Neuronal stem cell (in vitro differentiated cells): ENCODE data around the gene TNFRSF18.

Experiments used
- DNase-seq: peaks from one replicate; pipeline ENCODE4 v3.0.0-alpha.2; 2013; ENCODE audit warnings: low spot score
- H2AFZ ChIP-seq: one replicate; pipeline ENCODE4 v1.6.1; 2013; ENCODE audit warnings: mild to moderate bottlenecking, low read length, inconsistent platforms
- H2AK5ac ChIP-seq: 2 replicates; pipeline ENCODE4 v1.6.1; 2013; ENCODE audit warnings: low read depth, mild to moderate bottlenecking, inconsistent platforms, low read length, moderate library complexity, mixed read lengths
- H2BK120ac ChIP-seq: 2 replicates; pipeline ENCODE4 v1.6.1; 2013; ENCODE audit warnings: low read depth, mild to moderate bottlenecking, inconsistent platforms, low read length, moderate library complexity, mixed read lengths
- H2BK12ac ChIP-seq: one replicate; pipeline ENCODE4 v1.6.1; 2013; ENCODE audit warnings: low read length, inconsistent platforms
- H2BK15ac ChIP-seq: 2 replicates; pipeline ENCODE4 v1.6.1; 2013; ENCODE audit warnings: mild to moderate bottlenecking, low read length, inconsistent platforms, mixed read lengths
- H2BK5ac ChIP-seq: one replicate; pipeline ENCODE4 v1.6.1; 2013; ENCODE audit warnings: inconsistent platforms, mild to moderate bottlenecking, low read length, moderate library complexity
- H3K14ac ChIP-seq: one replicate; pipeline ENCODE4 v1.6.1; 2013; ENCODE audit warnings: low read length, inconsistent platforms
- H3K18ac ChIP-seq: 2 replicates; pipeline ENCODE4 v1.6.1; 2013; ENCODE audit warnings: low read length, inconsistent platforms
- H3K23ac ChIP-seq: 2 replicates; pipeline ENCODE4 v1.6.1; 2013; ENCODE audit warnings: low read depth, mild to moderate bottlenecking, mixed read lengths, low read length, inconsistent platforms; ENCODE audit not compliant: poor library complexity
- H3K27ac ChIP-seq: replicated peaks from 3 replicates; pipeline ENCODE4 v1.5.1; 2013; ENCODE audit warnings: low read length, inconsistent platforms
- H3K27me3 ChIP-seq, 3 experiments: 2 replicates each; pipeline ENCODE4 v1.6.1; 2013; ENCODE audit warnings: low read length in 3 of 3, mild to moderate bottlenecking in 2 of 3, inconsistent platforms in 1 of 3, low read depth in 1 of 3, mixed read lengths in 1 of 3, moderate library complexity in 1 of 3; ENCODE audit not compliant: control insufficient read depth in 3 of 3, insufficient read depth in 3 of 3
- H3K36me3 ChIP-seq, 2 donors: replicated peaks in 1 of 2; 2 replicates each; pipeline ENCODE4 v1.6.1; 2013; ENCODE audit warnings: low read length in 2 of 2; ENCODE audit not compliant: control insufficient read depth in 2 of 2, insufficient read depth in 2 of 2
- H3K4ac ChIP-seq: 2 replicates; pipeline ENCODE4 v1.6.1; 2013; ENCODE audit warnings: inconsistent platforms, mild to moderate bottlenecking, low read length, moderate library complexity
- H3K4me1 ChIP-seq, 2 donors: 1 replicate in 1 of 2; 2 replicates in 1 of 2; pipeline ENCODE4 v1.6.1; 2013; ENCODE audit warnings: low read length in 2 of 2, low read depth in 1 of 2; ENCODE audit not compliant: control insufficient read depth in 2 of 2, insufficient read depth in 1 of 2
- H3K4me2 ChIP-seq: one replicate; pipeline ENCODE4 v1.6.1; 2013; ENCODE audit warnings: mild to moderate bottlenecking, low read length, inconsistent platforms; ENCODE audit not compliant: insufficient read depth, poor library complexity, severe bottlenecking
- H3K4me3 ChIP-seq, 2 donors: 2 replicates each; pipeline ENCODE4 v1.5.1; 2013; ENCODE audit warnings: low read length in 2 of 2, mild to moderate bottlenecking in 2 of 2, inconsistent platforms in 1 of 2, moderate library complexity in 1 of 2
- H3K79me1 ChIP-seq: one replicate; pipeline ENCODE4 v1.6.1; 2013; ENCODE audit warnings: low read depth, mild to moderate bottlenecking, inconsistent platforms, low read length, moderate library complexity
- H3K9ac ChIP-seq: one replicate; pipeline ENCODE4 v1.6.1; 2013; ENCODE audit warnings: mild to moderate bottlenecking, low read depth, low read length, inconsistent platforms; ENCODE audit not compliant: poor library complexity
- H3K9me3 ChIP-seq, 2 donors: replicated peaks in 1 of 2; 2 replicates each; pipeline versions ENCODE3 to v1.6.1; 2013; ENCODE audit warnings: low read length in 2 of 2, mild to moderate bottlenecking in 2 of 2, inconsistent platforms in 1 of 2, low read depth in 1 of 2, mixed read lengths in 1 of 2, moderate library complexity in 1 of 2; ENCODE audit not compliant: control insufficient read depth in 2 of 2, insufficient read depth in 1 of 2
- H4K8ac ChIP-seq: one replicate; pipeline ENCODE4 v1.6.1; 2013; ENCODE audit warnings: low read depth, mild to moderate bottlenecking, inconsistent platforms, low read length, moderate library complexity
- H4K91ac ChIP-seq: one replicate; pipeline ENCODE4 v1.6.1; 2013; ENCODE audit warnings: low read length, low read depth, mild to moderate bottlenecking, inconsistent platforms; ENCODE audit not compliant: poor library complexity
- WGBS, 2 donors: extraction: QIAGEN DNeasy Blood & Tissue Kit; methylation state at CpG; one replicate each; pipeline ENCODE4 v1.1.7; 2013; ENCODE audit warnings: missing lambda C conversion rate in 2 of 2, mixed read lengths in 1 of 2; ENCODE audit not compliant: insufficient read length in 2 of 2, insufficient replicate concordance in 1 of 2; ENCODE audit errors: extremely low coverage in 2 of 2; 5-methylcytosine and 5-hydroxymethylcytosine counted together

TNFRSF18 gene

GRCh38 chr1:1216770-1217620, 10.6 kb upstream of the TNFRSF18 start:
- Histone ChIP-seq H3K36me3 (peaks cover 10 to 49% of the 10 kb centered on the region in 2 donors), H3K27me3 (no peaks in the 10 kb centered on the region), H3K79me1 (no peaks in the 10 kb centered on the region), H3K23ac (no peak overlapping the region), H3K27ac (no peak overlapping the region), H2AFZ (no peak overlapping the region), H3K18ac (no peak overlapping the region), H3K4me2 (peak overlapping the region; percentile 11), H2BK15ac (no peak overlapping the region), H3K4me3 (no peak overlapping the region), H2BK12ac (no peak overlapping the region), H4K8ac (no peak overlapping the region), H4K91ac (no peak overlapping the region), H3K9ac (peak overlapping the region; percentile 44), H3K4ac (no peak overlapping the region), H3K4me1 (no peaks in the 10 kb centered on the region), H2BK5ac (no peak overlapping the region), H2BK120ac (no peak overlapping the region), H2AK5ac (no peak overlapping the region), H3K14ac (no peak overlapping the region), H3K9me3 (no peaks in the 10 kb centered on the region)
- no peak for DNase-seq
- WGBS, 2 donors, result no CpG with 5 or more reads among the region's 74 CpGs

- H3K9me3 ChIP-seq, result no peaks in the 10 kb centered on the region
- H4K91ac ChIP-seq, result no peak overlapping the region
- peak overlapping the region; percentile 11 for H3K4me2 ChIP-seq
- no peak overlapping the region for H2BK12ac ChIP-seq
- H3K18ac ChIP-seq, result no peak overlapping the region
- H2AFZ ChIP-seq, result no peak overlapping the region
- no peak for DNase-seq
- no peak overlapping the region for H2BK15ac ChIP-seq
- peak overlapping the region; percentile 23 for H3K23ac ChIP-seq
- H2BK120ac ChIP-seq, result no peak overlapping the region
- H3K4ac ChIP-seq, result no peak overlapping the region
- peaks cover 9 to 39% of the 10 kb centered on the region in 2 donors for H3K36me3 ChIP-seq
- no peak overlapping the region for H2AK5ac ChIP-seq
- peak overlapping the region; percentile 3 for H4K8ac ChIP-seq
- H3K4me1 ChIP-seq, result no peaks in the 10 kb centered on the region
- H3K4me3 ChIP-seq, result no peak overlapping the region
- no peaks in the 10 kb centered on the region for H3K27me3 ChIP-seq
- H3K27ac ChIP-seq, result no peak overlapping the region
- no CpG with 5 or more reads among the region's 21 CpGs for WGBS, 2 donors
- H3K14ac ChIP-seq, result peak overlapping the region; percentile 56
- peaks cover 1% of the 10 kb centered on the region for H3K79me1 ChIP-seq
- H3K9ac ChIP-seq, result peak overlapping the region; percentile 44
- H2BK5ac ChIP-seq, result peak overlapping the region; percentile 48
These were observed 9.7 kb upstream of the TNFRSF18 start for GRCh38 chr1:1215881-1216605.

- no peak overlapping the region for H2AFZ ChIP-seq
- H3K18ac ChIP-seq, result no peak overlapping the region
- no peak overlapping the region for H2BK15ac ChIP-seq
- no peak overlapping the region for H3K4ac ChIP-seq
- no peaks in the 10 kb centered on the region for H3K4me1 ChIP-seq
- DNase-seq, result no peak
- H4K91ac ChIP-seq, result no peak overlapping the region
- H3K27me3 ChIP-seq, result peaks cover 0 to 2% (median 0%) of the 10 kb centered on the region in 3 experiments
- H3K9me3 ChIP-seq, result no peaks in the 10 kb centered on the region
- no peak overlapping the region for H2AK5ac ChIP-seq
- no peak overlapping the region for H3K4me3 ChIP-seq
- peaks cover 1% of the 10 kb centered on the region for H3K79me1 ChIP-seq
- H3K9ac ChIP-seq, result no peak overlapping the region
- H3K23ac ChIP-seq, result peak overlapping the region; percentile 67
- H3K36me3 ChIP-seq, result peaks cover 9 to 32% of the 10 kb centered on the region in 2 donors
- no peak overlapping the region for H2BK12ac ChIP-seq
- no peak overlapping the region for H2BK120ac ChIP-seq
- no CpG with 5 or more reads among the region's 11 CpGs for WGBS, 2 donors
- no peak overlapping the region for H3K27ac ChIP-seq
- peak overlapping the region; percentile 48 for H2BK5ac ChIP-seq
- no peak overlapping the region for H3K4me2 ChIP-seq
- H4K8ac ChIP-seq, result no peak overlapping the region
- H3K14ac ChIP-seq, result no peak overlapping the region
These were observed 8.8 kb upstream of the TNFRSF18 start for GRCh38 chr1:1215080-1215676.
